ENCODE results near the gene SERPINB12. TPM values are rescaled to one million over a fixed set of nuclear protein-coding genes. Genes with fewer than 3 reads are reported as not detected.
A peak's percentile ranks its signal among the peaks of the same experiment; 100 is the strongest.

The SERPINB12 gene
- total and polyA plus RNA-seq, 10 of the 15 experiments (the other 5 are each of a cell fraction or from before 2014, with no cell fraction given), result not detected

DNA sequence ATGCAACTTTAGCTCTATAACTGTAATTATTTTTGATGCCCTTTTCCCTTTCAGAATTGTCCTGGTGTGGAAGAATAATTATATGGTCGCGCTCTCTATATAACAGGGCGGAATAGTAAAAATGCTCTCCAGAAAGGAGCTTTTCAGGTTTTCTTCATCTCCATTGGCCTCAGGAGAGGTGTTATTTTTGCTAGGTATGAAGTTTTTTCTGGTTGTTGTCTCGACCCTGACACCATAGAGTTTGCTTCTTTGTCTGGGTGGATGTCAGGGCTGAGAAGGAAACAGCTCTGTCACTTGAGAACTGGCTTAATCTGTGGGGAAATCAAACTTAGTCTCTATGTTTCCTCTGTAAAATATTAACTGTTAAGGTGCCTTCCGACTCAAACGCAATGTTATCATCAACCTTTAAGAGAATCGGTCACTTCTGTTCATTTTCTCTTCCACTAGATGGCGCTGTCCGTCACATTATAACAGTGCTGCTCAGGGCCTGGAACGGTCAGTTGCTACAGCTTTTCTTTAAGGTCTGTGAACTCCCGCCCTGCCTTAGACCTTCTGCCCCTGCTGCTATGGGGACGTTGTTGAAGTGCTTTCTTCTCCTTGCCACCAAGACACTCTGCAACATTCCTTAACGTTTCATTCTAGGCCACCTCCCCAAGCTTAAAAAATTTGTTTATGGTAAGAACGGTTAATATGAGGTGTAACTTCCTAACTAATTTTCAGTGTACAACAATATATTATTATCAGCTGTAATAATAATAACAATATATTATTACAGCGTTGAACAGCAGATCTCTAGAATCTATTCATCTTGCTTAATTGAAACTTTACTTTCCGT, 23.8 kb upstream of the SERPINB12 start:
- ChIA-PET RAD21 (ENCODE audit: unreplicated experiment) (interaction anchor here (0.6 to 10.9 kb wide), 15 partner anchors 10 to 516 kb away, joined by 3 to 149 read pairs (median 5); no protein-coding TSS in a partner anchor), POLR2A (interaction anchor here (0.9 kb wide), 1 partner anchor 39 kb away, joined by 3 read pairs; no protein-coding TSS in a partner anchor), SMC1A (ENCODE audit: uncharacterized antibody, unreplicated experiment) (interaction anchor here (0.7 to 7.1 kb wide), 29 partner anchors 10 to 502 kb away, joined by 3 to 130 read pairs (median 4); partner anchors contain the start of gene SERPINB12), CTCF (interaction anchor here (0.6 to 8.2 kb wide), 56 partner anchors 8 to 1799 kb away, joined by 3 to 237 read pairs (median 4); no protein-coding TSS in a partner anchor)
- no peaks in the 10 kb centered on the region for H3K9me3 ChIP-seq (replicated peaks; ENCODE audit: control insufficient read depth, insufficient read depth, low read length)
- no peak overlapping the region for H2AFZ ChIP-seq (ENCODE audit: control insufficient read depth, low read depth, low read length)
- H3K27ac ChIP-seq (ENCODE audit: control insufficient read depth, insufficient read depth), result no peak overlapping the region
- H4K20me1 ChIP-seq (ENCODE audit: control insufficient read depth, insufficient read depth), result no peaks in the 10 kb centered on the region
- WGBS (ENCODE audit: insufficient coverage, insufficient replicate concordance, low lambda C conversion rate, missing lambda C conversion rate), result 26% methylated on average over 15 of the region's 16 CpGs
- BruUV-seq (replicated peaks), result no TSS peak
- no peak overlapping the region for H3K4me3 ChIP-seq
- intact Hi-C loops (cut with micrococcal nuclease; ENCODE audit: unreplicated experiment), result loop anchor here (1.0 to 5.0 kb wide), 6 partner anchors 60 to 459 kb away; no protein-coding TSS in a partner anchor
- FAIRE-seq (peak; percentile 97), ATAC-seq (peak; percentile 98), DNase-seq (ENCODE audit: low read depth, low spot score) (peak; percentile 16)
- no peaks in the 10 kb centered on the region for H3K79me2 ChIP-seq (ENCODE audit: control insufficient read depth, insufficient read depth, low read length)
- no peak overlapping the region for H3K4me2 ChIP-seq (ENCODE audit: control insufficient read depth, insufficient read depth)
- H3K27me3 ChIP-seq (replicated peaks in 1 of 2; ENCODE audit: control insufficient read depth in 2 of 2, insufficient read depth in 2 of 2, low read length in 1 of 2), result no peaks in the 10 kb centered on the region; a peak in 1 of 4 replicates
- no peak overlapping the region for H3K9ac ChIP-seq (ENCODE audit: control insufficient read depth, insufficient read depth, low read length)
- in situ Hi-C loops (cut with MboI), result loop anchor here (5.0 to 25.0 kb wide), 2 partner anchors 329 to 469 kb away; no protein-coding TSS in a partner anchor
- TF ChIP-seq SMC3 (IDR thresholded peaks at IDR 0.05; ENCODE audit: borderline replicate concordance, low read length) (peak; percentile 78), HDGF (IDR thresholded peaks at IDR 0.05) (no peak), POLR2A (IDR thresholded peaks at IDR 0.05; ENCODE audit: low read depth, low read length) (no peak), YY1 (IDR thresholded peaks at IDR 0.05; ENCODE audit: low read depth, low read length) (0 out of 2 replicates have a peak, but pooled peaks have one; percentile 35), RAD21 (IDR thresholded peaks at IDR 0.05; ENCODE audit: insufficient read depth, low read depth, low read length) (peak; percentile 93)
- TF ChIP-seq, protein P1, sequence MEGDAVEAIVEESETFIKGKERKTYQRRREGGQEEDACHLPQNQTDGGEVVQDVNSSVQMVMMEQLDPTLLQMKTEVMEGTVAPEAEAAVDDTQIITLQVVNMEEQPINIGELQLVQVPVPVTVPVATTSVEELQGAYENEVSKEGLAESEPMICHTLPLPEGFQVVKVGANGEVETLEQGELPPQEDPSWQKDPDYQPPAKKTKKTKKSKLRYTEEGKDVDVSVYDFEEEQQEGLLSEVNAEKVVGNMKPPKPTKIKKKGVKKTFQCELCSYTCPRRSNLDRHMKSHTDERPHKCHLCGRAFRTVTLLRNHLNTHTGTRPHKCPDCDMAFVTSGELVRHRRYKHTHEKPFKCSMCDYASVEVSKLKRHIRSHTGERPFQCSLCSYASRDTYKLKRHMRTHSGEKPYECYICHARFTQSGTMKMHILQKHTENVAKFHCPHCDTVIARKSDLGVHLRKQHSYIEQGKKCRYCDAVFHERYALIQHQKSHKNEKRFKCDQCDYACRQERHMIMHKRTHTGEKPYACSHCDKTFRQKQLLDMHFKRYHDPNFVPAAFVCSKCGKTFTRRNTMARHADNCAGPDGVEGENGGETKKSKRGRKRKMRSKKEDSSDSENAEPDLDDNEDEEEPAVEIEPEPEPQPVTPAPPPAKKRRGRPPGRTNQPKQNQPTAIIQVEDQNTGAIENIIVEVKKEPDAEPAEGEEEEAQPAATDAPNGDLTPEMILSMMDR (IDR thresholded peaks at IDR 0.05 in 2 of 3, conservative IDR thresholded peaks at IDR 0.05 in 1 of 3; ENCODE audit: control insufficient read depth in 2 of 3, extremely low read depth in 1 of 3, insufficient read depth in 1 of 3, low read depth in 3 of 3, low read length in 3 of 3), result peak; percentile 58 to 65 (median 63)
- H3K4me1 ChIP-seq (ENCODE audit: control insufficient read depth, insufficient read depth, low read length), result no peaks in the 10 kb centered on the region
- H3K36me3 ChIP-seq (ENCODE audit: control insufficient read depth in 2 of 2, insufficient read depth in 2 of 2, low read length in 1 of 2), result no peaks in the 10 kb centered on the region

All from GM12878 (cell line).